Right forelimb (tissue), 1 donor: Measurements from ENCODE around the gene BAIAP2.
"Not testable (repeated sequence)": the region's sequence is repeated elsewhere in the genome, so short reads cannot be mapped to it uniquely, and the experiment has no call there.

Experiments
- DNase-seq: peaks from one replicate; pipeline ENCODE4 v3.0.0-alpha.2; 2018

BAIAP2 gene

GRCh38 chr17:81000631-81001357 is 34.2 kb upstream of the BAIAP2 start:
- peak; percentile 60 for DNase-seq

GRCh38 chr17:81002013-81002384 is 33.0 kb upstream of the BAIAP2 start:
- no peak for DNase-seq

- DNase-seq, result peak; percentile 73
These were observed 32.3 kb upstream of the BAIAP2 start for GRCh38 chr17:81002409-81003361.

- peak; percentile 47 for DNase-seq
These were observed 31.1 kb upstream of the BAIAP2 start for GRCh38 chr17:81003711-81004475.

- no peak for DNase-seq
These were observed 28.1 kb upstream of the BAIAP2 start for GRCh38 chr17:81006891-81007290.

GRCh38 chr17:81008140-81008539 is 26.8 kb upstream of the BAIAP2 start:
- DNase-seq, result no peak

GRCh38 chr17:81009136-81009535 is 25.8 kb upstream of the BAIAP2 start:
- peak; percentile 30 for DNase-seq

GRCh38 chr17:81010935-81011334 is 24.0 kb upstream of the BAIAP2 start:
- no peak for DNase-seq

- DNase-seq, result no peak
These were observed 23.0 kb upstream of the BAIAP2 start for GRCh38 chr17:81011951-81012350.

GRCh38 chr17:81012574-81013447 is 22.1 kb upstream of the BAIAP2 start:
- peak; percentile 30 for DNase-seq

GRCh38 chr17:81013642-81014041 is 21.3 kb upstream of the BAIAP2 start:
- peak; percentile 23 for DNase-seq

GRCh38 chr17:81015136-81015535 is 19.8 kb upstream of the BAIAP2 start:
- DNase-seq, result no peak

GRCh38 chr17:81016575-81016974 is 18.4 kb upstream of the BAIAP2 start:
- DNase-seq, result no peak

GRCh38 chr17:81017330-81017729 is 17.6 kb upstream of the BAIAP2 start:
- DNase-seq, result not testable (repeated sequence)

GRCh38 chr17:81018044-81018802 is 16.7 kb upstream of the BAIAP2 start:
- peak; percentile 54 for DNase-seq

GRCh38 chr17:81019563-81020442 is 15.1 kb upstream of the BAIAP2 start:
- DNase-seq, result peak; percentile 42

GRCh38 chr17:81020443-81020766 is 14.5 kb upstream of the BAIAP2 start:
- DNase-seq, result no peak

GRCh38 chr17:81020767-81021497 is 14.0 kb upstream of the BAIAP2 start:
- DNase-seq, result peak; percentile 84

- DNase-seq, result no peak
These were observed 13.2 kb upstream of the BAIAP2 start for GRCh38 chr17:81021531-81022343.
